Pancreas (tissue), 10 donors: ENCODE data around the gene RAD51B. TPM values are rescaled to one million over a fixed set of nuclear protein-coding genes. Genes with fewer than 3 reads are reported as not detected.
A peak's percentile ranks its signal among the peaks of the same experiment; 100 is the strongest.

Experiments used
- ATAC-seq, 4 donors: fragments of 200-7000 bp; cut with Tn5 transposase; one replicate each; pipeline versions ENCODE4 v1.8.0 to v1.9.1; 2020; ENCODE audit warnings: mild to moderate bottlenecking in 4 of 4, moderate library complexity in 4 of 4
- DNase-seq, 6 donors: peaks; one replicate each; pipeline ENCODE4 v3.0.0-alpha.2; 2020
- FAIRE-seq: peaks from 2 replicates; lab custom pipeline; 2012; peaks lifted over from hg19 to GRCh38; lab: Jason Lieb, UNC
- H3K27ac ChIP-seq, 4 donors: fragments of 200-600 bp; sonication (generic); 1 replicate in 3 of 4; 2 replicates in 1 of 4; pipeline versions ENCODE4 v1.5.0 to v1.8.0; 2020
- H3K27me3 ChIP-seq, 4 donors: fragments of 200-600 bp; one replicate each; pipeline ENCODE4 v1.8.0; 2021
- H3K36me3 ChIP-seq, 3 donors: fragments of 200-600 bp; sonication (generic) in 1 of 3; one replicate each; pipeline versions ENCODE4 v1.5.0 to v1.8.0; 2020 to 2021
- H3K4me1 ChIP-seq, 3 donors: fragments of 200-600 bp; one replicate each; pipeline ENCODE4 v1.8.0; 2021
- H3K4me3 ChIP-seq, 4 donors: fragments of 200-600 bp; sonication (generic) in 2 of 4; one replicate each; pipeline versions ENCODE4 v1.5.0 to v1.8.0; 2020 to 2021
- H3K9me3 ChIP-seq, 4 donors: fragments of 200-600 bp; one replicate each; pipeline ENCODE4 v1.8.0; 2021
- WGBS, 2 donors: extraction: QIAGEN DNeasy Blood & Tissue Kit; methylation state at CpG; one replicate each; pipeline ENCODE4 v1.1.7; 2013; 5-methylcytosine and 5-hydroxymethylcytosine counted together
- intact Hi-C, 3 donors: fragments of 100-400 bp; cut with DNase I; formaldehyde crosslinking; loops; one replicate each; pipeline versions ENCODE4 v1.11.1 to v1.14.2; 2022
- polyA plus RNA-seq, 2 donors: library from polyadenylated mRNA; stranded (reverse); fragments of 200-250 nt; gene quantifications; one replicate each; pipeline ENCODE4 v1.2.3, GENCODE V29; 2013
- total RNA-seq, 6 donors: library from RNA; stranded (reverse); fragmentation: NEBNext Ultra II Directional in 4 of 6; extraction: Animal tissue kit (Norgen Biotek cat#: 25700) in 4 of 6; gene quantifications; one replicate each; pipeline versions ENCODE4 v1.2.1 to v1.2.4, GENCODE V29; 2021 to 2023
- TF ChIP-seq, protein P1 (sequence below), 4 donors: fragments of 200-600 bp; sonication (generic) in 3 of 4; IDR thresholded peaks; one replicate each; pipeline versions ENCODE4 v1.5.0 to v1.8.0; 2021; ENCODE audit warnings: antibody characterized with exemption in 4 of 4
- donor health status: healthy with polysubstance abuse.
- donor health status: DM: no; HTN: no; CAD: no; lungs with moderate emphysema.
- donor health status: DM: no; HTN: no; CAD: no.
- donor health status: control.
- donor health status: control.
- donor health status: Bipolar disorder and iron deficiency.
- donor health status: DM: yes; HTN: yes; CAD: no.
- donor health status: DM: no; HTN: no; CAD: no.
- donor health status: DM: no; HTN: no; CAD: no.
- donor health status: DM: yes; HTN: yes; CAD: no.

Gene RAD51B
- total and polyA plus RNA-seq, 8 donors = 1.1 to 17.3 (median 5.8) TPM

DNA sequence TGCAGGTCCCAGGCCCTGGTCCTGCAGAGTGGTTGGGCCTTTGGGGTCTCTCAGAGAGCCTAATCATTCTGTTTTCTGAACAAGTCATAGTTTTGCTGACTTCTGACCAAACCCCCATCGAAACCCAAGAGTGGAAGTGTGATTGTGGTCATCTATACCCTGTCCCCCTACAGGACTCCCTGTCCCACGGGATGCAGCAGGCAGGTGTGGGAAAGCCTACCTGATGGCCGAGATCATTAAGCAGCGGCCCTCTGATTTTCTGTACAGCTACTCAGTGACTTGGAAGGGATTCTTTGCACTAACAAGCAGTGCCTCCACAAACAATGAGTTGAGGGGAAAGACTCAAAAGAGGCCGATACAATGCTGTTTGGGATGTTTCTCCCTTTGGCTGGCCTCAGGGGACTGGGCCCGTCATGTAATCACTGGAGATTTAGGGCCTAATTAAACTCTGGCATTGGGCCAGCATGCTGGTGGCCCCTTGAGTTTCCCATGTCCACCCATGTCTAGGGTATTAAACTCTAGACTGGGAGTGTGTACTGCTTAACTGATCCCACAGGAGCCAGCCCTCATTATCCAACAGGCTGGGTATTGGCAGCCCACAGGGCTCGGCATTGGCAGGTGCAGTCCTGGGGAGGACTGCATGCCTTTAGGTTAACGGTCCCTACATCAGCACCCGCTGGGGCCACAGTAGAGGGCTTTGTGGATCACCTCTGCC, 780.5 kb downstream of the RAD51B start:
- no peak overlapping the region for H3K4me3 ChIP-seq
- no peaks in the 10 kb centered on the region for H3K9me3 ChIP-seq
- H3K27ac ChIP-seq = peak overlapping the region; percentile 4 to 97 (median 92)
- FAIRE-seq (no peak), DNase-seq (peak in 1 of 6 donors; percentile 16), ATAC-seq (no peak)
- peaks cover 13 to 26% (median 23%) of the 10 kb centered on the region in 3 donors for H3K4me1 ChIP-seq
- intact Hi-C loops = no loop called here
- TF ChIP-seq, protein P1, sequence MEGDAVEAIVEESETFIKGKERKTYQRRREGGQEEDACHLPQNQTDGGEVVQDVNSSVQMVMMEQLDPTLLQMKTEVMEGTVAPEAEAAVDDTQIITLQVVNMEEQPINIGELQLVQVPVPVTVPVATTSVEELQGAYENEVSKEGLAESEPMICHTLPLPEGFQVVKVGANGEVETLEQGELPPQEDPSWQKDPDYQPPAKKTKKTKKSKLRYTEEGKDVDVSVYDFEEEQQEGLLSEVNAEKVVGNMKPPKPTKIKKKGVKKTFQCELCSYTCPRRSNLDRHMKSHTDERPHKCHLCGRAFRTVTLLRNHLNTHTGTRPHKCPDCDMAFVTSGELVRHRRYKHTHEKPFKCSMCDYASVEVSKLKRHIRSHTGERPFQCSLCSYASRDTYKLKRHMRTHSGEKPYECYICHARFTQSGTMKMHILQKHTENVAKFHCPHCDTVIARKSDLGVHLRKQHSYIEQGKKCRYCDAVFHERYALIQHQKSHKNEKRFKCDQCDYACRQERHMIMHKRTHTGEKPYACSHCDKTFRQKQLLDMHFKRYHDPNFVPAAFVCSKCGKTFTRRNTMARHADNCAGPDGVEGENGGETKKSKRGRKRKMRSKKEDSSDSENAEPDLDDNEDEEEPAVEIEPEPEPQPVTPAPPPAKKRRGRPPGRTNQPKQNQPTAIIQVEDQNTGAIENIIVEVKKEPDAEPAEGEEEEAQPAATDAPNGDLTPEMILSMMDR (IDR thresholded peaks at IDR 0.05) = no peak
- no peaks in the 10 kb centered on the region for H3K27me3 ChIP-seq
- 95 to 97% methylated on average over 9 of the region's 9 CpGs for WGBS, 2 donors
- H3K36me3 ChIP-seq = no peaks in the 10 kb centered on the region

DNA sequence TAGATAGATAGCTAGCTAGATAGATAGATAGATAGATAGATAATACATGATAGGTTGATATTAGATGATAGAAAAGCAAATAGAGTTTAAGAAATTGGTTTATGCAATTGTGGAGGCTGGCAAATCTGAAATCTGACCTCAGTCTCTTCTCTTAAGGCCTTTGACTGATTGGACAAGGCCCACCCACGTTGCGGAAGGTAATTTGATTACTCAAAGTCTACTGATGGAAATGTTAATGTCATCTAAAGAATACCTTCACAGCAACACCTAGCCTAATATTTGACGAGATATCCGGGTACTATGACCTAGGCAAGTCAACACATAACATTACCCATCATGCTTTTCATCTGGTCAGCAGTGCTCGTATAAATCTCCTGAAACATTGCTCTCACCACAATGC, 782.9 kb downstream of the RAD51B start:
- intact Hi-C loops = no loop called here
- no peaks in the 10 kb centered on the region for H3K9me3 ChIP-seq
- no peak overlapping the region for H3K4me3 ChIP-seq
- TF ChIP-seq, protein P1 (IDR thresholded peaks at IDR 0.05) = no peak
- H3K27me3 ChIP-seq = no peaks in the 10 kb centered on the region
- DNase-seq (no peak), FAIRE-seq (no peak), ATAC-seq (no peak)
- peaks cover 13 to 28% (median 23%) of the 10 kb centered on the region in 3 donors for H3K4me1 ChIP-seq
- no peaks in the 10 kb centered on the region for H3K36me3 ChIP-seq
- H3K27ac ChIP-seq = no peak overlapping the region
- 73 to 91% methylated on average over 5 of the region's 5 CpGs for WGBS, 2 donors

DNA sequence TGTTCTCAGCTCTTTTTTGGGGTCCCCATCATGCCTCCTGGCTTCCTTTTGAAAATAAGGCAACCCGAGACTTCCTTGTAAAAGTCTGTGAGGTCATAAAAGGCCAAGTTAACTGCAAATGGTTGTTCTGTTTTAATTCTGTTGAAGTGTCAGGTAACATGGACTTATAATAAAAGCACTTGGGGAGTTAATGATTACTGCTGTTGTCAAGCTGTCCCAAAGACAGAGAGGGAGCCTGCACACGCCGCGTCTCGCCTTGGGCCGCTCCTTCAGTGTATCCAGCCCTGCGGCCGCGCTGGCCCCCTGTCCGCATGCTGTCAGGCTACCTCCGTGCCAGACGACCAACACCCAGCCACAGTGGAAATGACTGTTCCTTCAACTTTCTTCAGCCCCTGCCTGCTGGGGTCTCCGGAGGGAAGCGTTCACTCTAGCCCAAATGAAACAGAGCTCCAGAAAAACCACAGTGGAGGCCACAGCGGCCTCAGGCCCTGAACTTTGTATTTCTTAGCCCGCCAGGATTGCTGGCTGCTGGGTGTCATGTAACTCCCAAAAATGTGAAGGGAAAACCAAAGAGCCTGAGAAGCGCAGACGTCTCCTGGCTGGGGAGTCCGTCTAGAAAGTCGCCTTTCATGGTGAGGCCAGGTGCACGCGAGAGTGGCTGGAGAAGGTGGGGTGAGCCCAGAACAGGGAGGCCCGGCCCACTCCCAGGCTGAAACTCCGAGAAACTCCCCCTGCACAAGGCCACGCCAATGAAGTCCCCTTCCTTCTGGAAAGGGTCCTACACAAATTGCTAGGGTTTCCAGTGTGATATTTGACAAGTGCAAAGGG, 784.2 kb downstream of the RAD51B start:
- TF ChIP-seq, protein P1 (IDR thresholded peaks at IDR 0.05) = no peak
- Histone ChIP-seq H3K4me1 (peaks cover 9 to 26% (median 17%) of the 10 kb centered on the region in 3 donors), H3K27ac (no peak overlapping the region), H3K4me3 (no peak overlapping the region), H3K27me3 (no peaks in the 10 kb centered on the region), H3K9me3 (no peaks in the 10 kb centered on the region), H3K36me3 (no peaks in the 10 kb centered on the region)
- 88 to 93% methylated on average over 25 of the region's 25 CpGs for WGBS, 2 donors
- no peak for FAIRE-seq
- DNase-seq = peak in 1 of 6 donors; percentile 12
- ATAC-seq = no peak
- intact Hi-C loops = no loop called here

DNA sequence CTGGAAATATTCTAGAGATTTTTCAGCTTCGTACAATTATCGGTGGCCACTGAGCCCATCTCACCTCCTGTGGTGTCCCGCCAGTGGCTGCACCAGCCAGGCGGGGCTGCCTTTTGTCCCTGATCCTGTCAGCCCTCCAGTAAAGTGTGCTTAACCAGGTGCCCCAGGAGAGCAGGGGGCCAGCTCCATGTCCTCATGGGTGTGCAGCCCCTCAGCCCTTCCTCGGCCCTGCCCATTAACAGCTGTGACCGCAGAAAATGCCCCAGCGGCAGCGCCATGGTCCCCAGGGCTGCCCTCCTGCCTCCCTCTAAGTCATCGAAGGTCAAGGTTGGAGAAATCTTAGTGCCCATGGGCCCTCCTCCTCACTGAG, 784.8 kb downstream of the RAD51B start:
- no peaks in the 10 kb centered on the region for H3K27me3 ChIP-seq
- H3K36me3 ChIP-seq = no peaks in the 10 kb centered on the region
- no peak overlapping the region for H3K4me3 ChIP-seq
- H3K27ac ChIP-seq = no peak overlapping the region
- TF ChIP-seq, protein P1 (IDR thresholded peaks at IDR 0.05) = no peak
- H3K4me1 ChIP-seq = peaks cover 4 to 21% (median 12%) of the 10 kb centered on the region in 3 donors
- DNase-seq (peak in 1 of 6 donors; percentile 12), ATAC-seq (no peak), FAIRE-seq (no peak)
- H3K9me3 ChIP-seq = no peaks in the 10 kb centered on the region
- 97 to 98% methylated on average over 9 of the region's 9 CpGs for WGBS, 2 donors
- intact Hi-C loops = no loop called here
